ENCODE measurements around the gene AADAT.
"Not testable (repeated sequence)": the region's sequence is repeated elsewhere in the genome, so short reads cannot be mapped to it uniquely, and the experiment has no call there.

AADAT gene

DNA sequence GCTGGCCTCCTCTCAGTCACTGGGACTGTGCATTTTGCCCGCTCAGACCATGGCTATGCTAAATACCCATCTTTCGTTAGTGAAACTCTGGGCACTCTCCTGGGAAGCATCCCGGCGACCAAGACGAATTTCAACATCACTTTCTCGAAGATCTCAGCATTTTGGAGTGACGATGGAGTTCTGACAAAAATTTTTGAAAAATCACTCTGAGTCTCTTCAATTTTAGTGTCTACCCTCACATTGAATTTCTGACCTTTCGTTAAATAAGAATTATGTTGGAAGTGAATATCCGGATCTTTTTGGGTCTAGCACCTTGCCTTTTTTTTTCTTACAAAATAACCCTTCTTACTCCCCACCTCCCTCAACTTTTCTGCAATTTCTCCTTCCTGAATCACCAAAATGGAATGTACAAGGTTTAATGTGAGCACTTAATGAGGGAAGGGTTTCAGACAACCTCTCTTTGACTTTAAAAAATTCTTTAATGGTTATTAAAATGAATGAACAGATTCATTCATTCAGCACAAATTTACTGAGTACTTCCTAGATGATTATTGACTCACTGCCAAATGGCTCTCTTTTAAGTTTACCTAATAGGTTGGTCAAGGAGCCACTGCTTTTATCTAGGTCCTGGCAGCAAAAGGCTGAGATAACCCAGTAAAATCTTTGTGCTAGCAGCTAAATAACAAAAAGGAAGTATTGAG lies 746 bp upstream of the AADAT start:
- DNase-seq (ENCODE audit: low spot score), result no peak

DNA sequence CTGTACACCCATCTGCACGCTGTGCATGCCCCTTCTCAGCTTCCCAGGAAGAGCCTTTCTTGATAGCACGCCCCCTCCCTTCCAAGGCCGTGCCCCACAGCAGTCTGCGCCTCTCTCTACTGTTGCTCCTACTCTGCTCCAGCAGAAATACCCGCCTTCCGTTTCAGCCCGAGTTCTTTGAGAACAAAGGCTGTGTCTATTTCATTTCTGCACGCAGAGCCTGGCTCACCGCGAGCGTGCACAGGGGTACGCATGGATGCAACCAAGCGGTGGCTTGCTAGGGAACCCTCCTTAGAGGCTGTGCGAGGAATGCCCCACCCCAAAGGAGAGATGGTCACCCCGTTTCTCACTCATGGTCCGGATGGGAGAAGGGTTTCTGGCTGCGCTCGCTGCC lies 485 bp downstream of the AADAT start:
- peak; percentile 45 for DNase-seq (ENCODE audit: low spot score)

DNA sequence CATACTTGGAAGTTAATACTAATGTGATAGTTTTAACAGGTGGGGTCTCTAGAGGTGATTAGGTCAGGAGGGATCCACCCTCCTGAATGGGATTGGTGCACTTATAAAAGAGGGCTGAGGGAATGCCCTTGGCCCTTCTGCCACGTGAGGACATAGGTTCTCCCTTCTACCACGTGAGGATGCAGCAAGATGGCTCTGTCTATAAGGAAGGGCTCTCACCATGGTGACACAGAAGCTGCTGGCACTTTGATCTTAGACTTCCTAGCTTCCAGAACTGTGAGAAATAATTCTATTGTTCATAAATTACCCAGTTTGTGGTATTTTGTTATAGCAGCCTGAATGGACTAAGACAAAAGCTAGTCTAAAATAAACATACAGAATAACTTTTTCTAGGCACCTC lies 1.0 kb downstream of the AADAT start:
- no peak for DNase-seq (ENCODE audit: low spot score)

DNA sequence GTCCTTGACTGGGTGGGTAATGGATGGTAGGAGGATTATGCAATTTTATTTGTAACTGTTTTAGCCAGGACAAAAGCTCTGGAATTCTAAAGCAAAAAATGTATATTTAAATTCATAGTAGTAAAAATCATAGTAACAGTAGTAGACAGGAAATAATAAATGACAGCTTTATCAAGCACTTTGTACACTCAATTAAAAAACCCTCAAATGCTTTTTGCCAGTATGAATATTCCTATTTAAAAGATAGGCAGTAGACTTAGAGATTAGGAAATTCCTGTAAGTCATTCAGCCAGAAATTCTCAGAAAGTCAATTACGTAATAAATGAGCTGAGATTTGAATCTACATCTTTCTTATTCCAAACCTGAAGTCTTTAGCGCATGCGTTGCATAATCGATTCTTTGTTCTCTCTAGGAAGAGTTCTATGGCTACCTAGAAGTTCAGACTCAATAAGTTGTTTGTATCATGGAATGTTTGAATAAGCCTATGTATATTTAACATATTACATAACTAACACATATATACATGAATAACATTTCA lies 2.5 kb downstream of the AADAT start:
- no peak for DNase-seq (ENCODE audit: low spot score)

DNA sequence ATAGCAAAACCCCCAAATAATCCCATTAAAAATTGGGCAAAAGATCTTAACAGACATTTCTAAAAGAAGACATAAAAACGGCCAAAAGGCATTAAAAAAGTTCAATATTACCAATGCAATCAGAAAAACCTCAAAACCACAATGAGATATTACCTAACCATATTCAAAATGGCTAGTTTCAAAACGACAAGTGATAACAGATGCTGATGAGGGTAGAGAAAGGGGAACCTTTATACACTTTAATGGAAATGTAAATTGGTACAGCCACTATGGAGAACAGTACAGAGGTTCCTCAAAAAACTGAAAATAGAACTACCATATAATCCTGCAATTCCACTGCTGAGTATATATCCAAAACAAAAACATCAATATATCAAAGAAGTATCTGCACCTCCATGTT lies 6.2 kb downstream of the AADAT start:
- DNase-seq (ENCODE audit: low spot score), result no peak

DNA sequence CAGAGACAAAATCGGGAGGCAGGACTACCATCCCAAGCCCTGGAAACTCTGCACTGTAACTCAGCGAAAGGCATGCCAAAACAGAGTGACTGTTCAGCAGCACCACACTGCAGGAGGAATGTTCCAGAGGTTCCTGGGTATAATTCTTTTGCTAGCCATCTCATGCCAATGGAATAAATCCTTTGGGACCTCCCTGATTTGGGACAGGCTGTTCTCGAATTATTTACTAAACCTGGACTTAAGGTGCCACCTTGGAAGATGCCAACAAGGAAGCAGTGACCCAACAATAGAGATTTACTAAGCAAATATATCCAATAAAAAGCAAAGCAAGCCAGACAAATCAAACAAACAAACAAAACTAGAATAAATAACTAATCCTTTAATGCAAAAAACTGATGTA lies 9.3 kb downstream of the AADAT start:
- DNase-seq (ENCODE audit: low spot score), result no peak

DNA sequence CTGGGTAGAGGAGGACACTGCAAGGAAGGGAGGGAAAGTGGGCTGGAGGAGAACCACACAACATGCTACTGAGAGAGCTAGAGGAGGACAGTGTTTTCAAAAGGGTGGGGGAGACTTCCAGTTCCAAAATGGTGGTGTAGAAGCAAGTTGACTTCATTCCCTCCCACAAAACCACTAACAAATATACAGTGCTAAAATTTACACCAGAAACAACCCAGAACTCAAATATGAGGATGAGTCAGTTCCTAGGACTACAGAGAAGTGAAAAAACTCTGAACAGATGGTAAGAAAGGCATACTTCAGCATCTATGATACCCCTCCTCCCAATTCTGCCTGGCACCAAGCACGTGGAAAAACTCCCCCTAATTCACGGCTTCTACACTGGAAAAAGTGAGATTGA lies 9.8 kb downstream of the AADAT start:
- no peak for DNase-seq (ENCODE audit: low spot score)

DNA sequence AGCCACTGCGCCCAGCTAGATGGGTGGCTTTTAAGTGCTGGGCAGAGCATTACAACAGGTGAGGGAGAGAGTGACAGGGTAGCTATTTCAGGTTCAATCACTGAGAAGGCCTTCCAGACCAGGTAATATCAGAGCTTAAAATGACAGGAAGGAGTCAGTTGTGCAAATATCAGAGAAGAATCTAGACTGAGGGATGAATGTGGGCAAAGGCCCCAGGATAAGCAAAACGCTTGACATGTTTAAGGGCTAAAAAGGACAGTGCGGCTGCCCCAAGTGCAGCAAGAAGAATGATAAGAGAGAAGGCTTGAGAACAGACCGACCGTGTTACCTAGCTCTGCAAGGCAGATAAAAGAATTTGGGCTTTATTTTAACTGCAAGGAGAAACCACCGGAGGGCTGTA lies 18.6 kb downstream of the AADAT start:
- no peak for DNase-seq (ENCODE audit: low spot score)

DNA sequence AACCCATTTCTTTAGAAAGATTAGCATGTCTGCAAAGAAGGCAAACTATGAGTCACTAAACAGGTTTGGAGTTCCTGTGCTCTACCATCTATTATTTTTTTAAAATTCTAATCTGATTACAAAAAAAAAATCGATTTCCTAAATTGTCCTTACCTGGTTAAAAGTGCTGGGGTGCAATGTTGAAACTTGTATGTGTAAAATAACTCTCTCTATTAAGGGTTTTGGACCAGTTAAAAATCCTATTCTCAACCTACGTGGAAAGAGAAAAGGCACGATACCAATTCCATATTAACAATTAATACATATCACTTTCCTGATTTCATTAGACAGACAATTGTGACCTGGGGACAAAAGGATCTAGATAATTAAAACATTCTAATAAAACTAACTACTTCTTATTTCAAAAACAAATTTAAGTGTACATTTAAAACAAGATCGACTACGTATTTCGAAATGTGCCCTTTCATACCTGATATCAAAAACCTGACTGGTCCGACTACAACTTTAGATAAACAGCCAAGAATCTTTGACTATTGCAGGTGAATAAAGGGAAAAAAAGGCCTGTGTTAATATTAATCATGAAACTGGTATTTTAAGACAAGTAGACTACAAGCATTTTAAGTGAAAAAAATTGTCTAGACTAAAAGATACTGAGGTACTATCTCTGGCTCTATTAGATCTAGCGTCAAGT lies 21.2 kb downstream of the AADAT start:
- DNase-seq (ENCODE audit: low spot score), result no peak

DNA sequence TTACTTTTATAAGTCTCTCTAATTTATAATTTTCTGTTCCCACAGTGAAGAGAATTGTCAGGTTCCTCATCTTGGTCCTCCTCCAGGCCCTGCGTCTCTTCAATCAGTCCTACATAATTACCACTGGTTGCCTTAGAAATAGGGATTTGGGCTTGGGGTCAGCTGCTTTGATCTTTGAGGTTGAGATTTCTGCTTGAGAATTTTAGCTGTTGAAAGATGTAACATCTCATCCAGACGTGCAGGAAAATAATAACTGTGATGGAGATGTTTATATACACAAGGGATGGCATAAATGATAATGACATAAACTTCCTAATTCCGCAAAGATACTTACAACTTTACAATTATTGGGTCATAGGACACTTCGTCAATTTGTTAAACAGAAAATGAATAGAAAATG lies 30.3 kb downstream of the AADAT start:
- no peak for DNase-seq (ENCODE audit: low spot score)

DNA sequence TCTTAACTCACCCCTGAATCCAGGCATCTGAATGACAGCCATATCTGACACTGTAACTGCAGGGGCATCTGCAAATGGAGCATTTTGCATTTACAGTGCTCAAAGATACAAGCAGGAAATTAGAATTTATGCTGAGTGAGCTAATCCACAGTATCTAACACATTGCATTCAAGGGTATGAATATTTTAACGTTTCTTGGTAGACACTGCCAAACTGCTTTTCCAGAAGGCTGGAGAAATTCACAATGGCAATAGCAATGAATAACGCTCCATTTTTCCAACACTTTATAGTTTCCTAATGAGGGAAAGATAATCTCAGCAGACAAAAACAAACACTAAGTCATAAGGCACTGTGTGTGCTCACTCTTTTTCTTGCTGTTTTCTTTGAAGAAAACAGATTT lies 30.9 kb downstream of the AADAT start:
- no peak for DNase-seq (ENCODE audit: low spot score)

DNA sequence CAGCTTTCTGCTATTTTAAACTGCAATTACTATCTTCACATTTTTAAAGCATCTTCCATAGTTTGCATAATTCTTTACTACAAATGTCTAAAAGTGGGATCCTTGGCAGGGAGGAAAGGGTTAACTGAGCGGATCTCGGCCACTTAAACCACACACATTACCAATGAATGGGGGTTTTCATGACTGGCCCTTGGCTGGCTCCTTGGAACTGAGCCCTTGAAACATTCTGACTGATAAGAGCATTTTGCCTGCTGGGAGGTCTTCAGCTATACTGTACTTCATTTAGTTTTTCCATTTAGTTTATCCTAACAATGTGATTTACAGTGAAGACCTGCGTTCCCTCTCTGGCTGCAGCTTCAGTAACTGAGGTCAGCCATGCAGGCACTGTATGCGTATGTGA lies 31.9 kb downstream of the AADAT start:
- DNase-seq (ENCODE audit: low spot score), result no peak

DNA sequence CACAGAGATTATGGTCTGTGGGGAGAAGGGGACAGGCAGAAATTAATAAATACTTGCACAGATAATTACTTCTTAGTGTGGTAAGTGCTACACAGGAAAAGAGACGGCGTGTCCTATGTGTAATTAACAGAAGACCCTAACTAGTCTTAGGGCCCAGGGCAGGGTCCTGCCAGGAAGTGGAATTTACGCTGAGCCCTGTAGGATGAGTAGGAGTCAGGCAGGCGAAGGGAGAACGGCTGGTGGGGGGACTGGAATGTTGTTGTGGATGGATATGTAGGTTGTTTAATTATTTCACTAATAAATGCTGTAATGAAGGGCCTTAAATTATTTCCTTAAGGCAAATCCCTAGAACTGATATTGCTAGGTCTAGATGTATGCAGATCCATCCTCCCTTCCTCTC lies 36.8 kb downstream of the AADAT start:
- no peak for DNase-seq (ENCODE audit: low spot score)

DNA sequence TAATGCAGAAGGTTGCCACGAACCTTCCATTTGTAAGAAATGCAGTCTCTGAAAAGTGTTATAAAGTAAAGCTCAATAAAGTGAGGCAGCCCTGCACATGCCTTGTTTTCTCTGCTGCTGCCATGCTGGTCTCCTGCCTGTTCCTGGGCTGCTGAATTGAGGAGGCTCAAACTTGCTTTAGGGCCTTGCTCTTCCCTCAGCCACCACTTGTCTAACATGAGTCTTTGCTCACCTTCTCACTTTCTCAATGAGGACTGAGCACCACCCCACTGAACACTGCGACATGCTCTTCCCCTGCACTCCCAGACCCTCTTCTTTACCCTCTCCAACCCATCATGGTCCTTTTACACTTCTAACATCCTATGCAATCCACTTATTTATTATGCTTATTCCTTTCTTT lies 38.4 kb downstream of the AADAT start:
- no peak for DNase-seq (ENCODE audit: low spot score)

DNA sequence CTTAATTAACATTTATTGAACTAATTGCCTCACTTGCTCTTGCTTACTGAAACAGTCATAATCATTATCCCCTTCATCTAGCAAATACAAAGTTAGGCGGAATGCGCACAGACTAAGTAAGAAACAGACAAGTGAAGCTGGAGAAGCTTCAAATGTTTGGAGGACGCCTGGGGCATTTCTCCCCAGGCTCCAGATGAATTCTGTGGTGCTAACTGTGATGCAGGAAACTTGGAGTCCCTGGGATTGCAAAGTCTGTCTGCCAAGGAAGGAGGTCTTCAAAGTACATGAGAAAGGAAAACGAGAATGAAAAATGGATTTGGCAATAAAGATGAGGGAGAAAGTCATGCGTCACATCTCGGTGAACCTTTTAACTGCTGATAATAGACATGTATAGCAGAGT lies 40.0 kb downstream of the AADAT start:
- no peak for DNase-seq (ENCODE audit: low spot score)

DNA sequence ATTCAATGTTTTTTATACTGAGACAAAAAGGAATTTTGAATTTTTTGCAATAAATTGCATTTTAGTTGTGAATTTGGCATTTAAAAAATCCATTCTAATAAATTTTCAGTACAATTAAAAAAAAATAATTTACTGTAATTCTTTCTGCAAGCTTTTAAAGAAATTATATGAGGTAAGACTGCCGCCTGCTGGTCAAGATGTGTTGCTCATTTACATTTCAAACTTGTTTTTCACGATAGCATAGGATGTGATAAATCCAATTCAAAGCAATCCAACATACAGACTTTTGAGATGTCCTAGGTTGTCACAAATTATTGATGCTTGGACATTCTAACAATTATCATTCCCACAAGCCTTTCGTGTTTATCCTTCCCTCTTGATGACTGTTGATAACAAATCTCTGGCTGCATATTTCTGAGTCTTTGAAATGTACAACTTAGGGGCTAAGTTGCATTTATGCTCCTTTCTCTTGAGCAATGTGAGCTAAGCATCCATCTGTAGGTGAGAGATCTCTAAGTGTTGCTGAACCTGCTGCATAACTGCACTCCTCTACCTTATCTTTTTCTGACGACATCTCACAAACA lies 41.9 kb downstream of the AADAT start:
- DNase-seq (ENCODE audit: low spot score), result peak; percentile 83

DNA sequence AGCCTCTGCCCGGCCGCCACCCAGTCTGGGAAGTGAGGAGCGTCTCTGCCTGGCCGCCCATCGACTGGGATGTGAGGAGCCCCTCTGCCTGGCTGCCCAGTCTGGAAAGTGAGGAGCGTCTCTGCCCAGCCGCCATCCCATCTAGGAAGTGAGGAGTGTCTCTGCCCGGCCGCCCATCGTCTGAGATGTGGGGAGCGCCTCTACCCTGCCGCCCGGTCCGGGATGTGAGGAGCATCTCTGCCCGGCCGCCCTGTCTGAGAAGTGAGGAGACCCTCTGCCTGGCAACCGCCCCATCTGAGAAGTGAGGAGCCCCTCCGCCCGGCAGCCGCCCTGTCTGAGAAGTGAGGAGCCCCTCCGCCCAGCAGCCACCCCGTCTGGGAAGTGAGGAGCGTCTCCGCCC lies 43.6 kb downstream of the AADAT start:
- not testable (repeated sequence) for DNase-seq (ENCODE audit: low spot score)

DNA sequence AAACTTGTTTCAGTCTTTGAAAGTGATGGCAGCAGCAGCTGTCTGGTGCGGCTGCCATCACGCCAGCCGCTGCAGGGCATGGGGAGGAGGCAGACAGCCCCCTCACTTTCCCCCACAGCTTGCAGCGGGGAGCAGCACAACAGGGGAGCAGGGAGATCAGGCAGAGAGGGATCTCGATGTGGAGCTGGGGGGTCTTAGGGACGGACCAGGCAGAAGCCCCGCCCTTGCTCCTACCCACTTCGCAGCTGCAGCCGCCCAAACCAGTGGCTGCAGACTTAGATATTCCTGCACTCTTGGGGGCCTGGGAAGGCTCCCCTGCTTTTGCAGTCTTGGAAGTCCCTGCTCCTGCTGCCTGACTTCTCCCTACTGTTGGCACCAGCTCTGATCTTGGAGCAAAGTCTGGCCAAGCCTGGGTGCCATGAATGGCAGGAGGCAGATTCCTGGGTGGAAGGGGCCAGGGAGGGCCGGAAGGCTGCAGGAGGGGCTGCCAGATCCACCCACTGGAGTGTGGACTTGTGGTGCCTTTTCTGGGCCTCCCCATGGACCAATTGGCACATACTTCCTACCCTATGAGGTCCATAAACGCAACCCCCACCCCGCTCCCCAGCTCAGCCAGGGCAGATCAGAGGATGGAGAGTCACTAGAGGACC lies 49.6 kb downstream of the AADAT start:
- no peak for DNase-seq (ENCODE audit: low spot score)

DNA sequence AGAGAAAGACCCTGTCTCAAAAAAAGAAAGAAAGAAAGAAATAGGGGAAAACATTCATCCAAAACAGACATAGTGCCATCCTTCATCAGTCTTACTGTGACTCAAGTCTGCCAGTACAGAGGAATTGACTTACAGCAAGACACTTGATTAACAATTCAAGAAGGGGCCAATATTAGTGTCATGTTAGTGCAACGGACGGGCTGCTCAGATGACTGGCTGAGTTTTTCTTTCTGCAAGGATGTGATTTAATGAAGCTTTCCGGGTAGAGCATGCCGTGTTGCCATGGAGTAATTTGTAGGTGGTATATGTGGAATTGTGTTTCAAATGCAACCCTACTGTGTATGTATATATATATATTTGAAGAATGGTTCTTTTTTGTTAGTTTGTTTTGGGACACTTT lies 51.0 kb downstream of the AADAT start:
- no peak for DNase-seq (ENCODE audit: low spot score)

DNA sequence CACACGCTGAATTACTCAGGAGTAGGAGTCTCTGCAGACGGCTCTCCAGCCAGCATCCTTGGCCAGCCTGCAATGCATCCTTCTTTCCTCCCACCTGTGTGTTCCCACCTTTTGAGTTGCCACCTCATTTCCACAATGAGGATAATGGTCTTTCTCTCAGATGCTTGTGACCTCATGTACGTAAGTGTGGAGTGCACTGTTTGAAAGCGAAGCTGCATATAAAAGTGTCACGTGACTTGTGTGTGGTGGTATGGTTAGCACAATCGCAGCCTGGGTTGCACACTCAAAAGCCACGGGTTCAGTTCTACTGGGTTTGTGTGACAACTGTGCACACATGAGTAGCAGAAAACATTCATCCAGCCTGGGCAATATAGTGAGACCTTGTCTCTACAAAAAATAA lies 51.5 kb downstream of the AADAT start:
- no peak for DNase-seq (ENCODE audit: low spot score)

DNA sequence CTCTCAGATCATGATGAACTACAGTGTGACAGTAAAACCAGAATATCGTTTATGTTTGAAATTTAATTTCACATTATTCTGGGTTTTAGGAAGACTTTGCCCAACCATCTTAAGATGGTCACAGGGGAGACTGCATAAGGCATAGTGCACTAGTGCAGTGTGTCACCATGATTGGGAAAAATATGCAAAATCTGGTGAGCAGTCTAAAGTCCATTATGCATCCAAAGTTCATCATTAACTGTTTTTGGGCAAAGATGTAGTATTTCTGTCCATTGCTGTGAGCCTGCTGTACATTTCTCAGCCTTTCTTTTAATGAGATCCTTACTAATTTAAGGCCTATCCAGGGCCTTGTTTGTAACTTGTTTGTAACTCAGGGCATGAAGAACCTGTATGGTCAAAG lies 52.3 kb downstream of the AADAT start:
- DNase-seq (ENCODE audit: low spot score), result no peak

DNA sequence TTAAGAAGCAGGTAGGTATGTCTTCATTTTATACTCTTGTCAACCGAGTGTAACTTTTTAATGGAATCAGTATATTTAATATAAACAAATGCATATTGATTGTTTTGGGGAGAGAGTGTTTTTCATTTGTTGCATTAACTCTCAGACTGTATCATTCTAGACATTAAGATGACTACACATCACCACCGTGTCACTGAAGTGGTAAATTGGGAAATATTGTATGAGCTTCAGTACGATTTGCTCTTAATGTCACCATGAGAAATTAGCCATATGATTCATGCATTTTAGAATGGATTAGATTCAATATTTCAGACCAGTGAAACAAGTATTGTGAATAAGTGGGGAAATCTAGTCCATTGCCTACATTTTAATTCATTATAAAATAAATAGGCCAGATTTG lies 53.9 kb downstream of the AADAT start:
- no peak for DNase-seq (ENCODE audit: low spot score)

DNA sequence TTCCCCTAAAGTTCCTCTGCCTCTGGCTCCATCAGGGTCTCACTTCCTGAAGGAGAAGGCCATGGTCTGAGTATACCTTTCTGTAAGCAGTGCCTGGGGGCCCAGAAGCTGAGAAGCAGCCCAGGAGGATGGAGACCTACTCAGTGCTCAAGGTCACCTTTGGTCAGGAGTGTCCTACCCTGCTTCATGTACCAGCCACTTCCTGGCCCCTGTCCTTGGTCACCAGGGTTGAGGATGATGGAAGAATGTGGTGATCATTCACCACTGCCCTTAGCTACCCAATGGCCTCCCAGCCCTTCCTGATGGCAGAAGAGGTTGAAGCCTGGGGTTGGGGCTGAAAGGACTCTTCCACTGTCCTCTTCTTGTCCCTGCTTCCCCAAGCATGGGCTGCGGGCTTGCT lies 54.5 kb downstream of the AADAT start:
- no peak for DNase-seq (ENCODE audit: low spot score)
